ENCODE measurements around the gene MPHOSPH8.

Gene MPHOSPH8

GRCh38 chr13:19607523-19608078 is 25.9 kb upstream of the MPHOSPH8 start:
- TF ChIP-seq, protein P1, sequence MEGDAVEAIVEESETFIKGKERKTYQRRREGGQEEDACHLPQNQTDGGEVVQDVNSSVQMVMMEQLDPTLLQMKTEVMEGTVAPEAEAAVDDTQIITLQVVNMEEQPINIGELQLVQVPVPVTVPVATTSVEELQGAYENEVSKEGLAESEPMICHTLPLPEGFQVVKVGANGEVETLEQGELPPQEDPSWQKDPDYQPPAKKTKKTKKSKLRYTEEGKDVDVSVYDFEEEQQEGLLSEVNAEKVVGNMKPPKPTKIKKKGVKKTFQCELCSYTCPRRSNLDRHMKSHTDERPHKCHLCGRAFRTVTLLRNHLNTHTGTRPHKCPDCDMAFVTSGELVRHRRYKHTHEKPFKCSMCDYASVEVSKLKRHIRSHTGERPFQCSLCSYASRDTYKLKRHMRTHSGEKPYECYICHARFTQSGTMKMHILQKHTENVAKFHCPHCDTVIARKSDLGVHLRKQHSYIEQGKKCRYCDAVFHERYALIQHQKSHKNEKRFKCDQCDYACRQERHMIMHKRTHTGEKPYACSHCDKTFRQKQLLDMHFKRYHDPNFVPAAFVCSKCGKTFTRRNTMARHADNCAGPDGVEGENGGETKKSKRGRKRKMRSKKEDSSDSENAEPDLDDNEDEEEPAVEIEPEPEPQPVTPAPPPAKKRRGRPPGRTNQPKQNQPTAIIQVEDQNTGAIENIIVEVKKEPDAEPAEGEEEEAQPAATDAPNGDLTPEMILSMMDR (IDR thresholded peaks at IDR 0.05; ENCODE audit: insufficient read depth, low read length, poor library complexity, severe bottlenecking): no peak
- DNase-seq (ENCODE audit: extremely low read depth, insufficient read length): no peak
- Histone ChIP-seq H3K36me3 (ENCODE audit: control insufficient read depth, insufficient read depth, low read length) (no peaks in the 10 kb centered on the region; the same call in 1 of the 2 replicates), H3K4me3 (replicated peaks; ENCODE audit: low read depth, low read length) (no peak overlapping the region), H3K27me3 (replicated peaks; ENCODE audit: control insufficient read depth, insufficient read depth, low read length) (no peaks in the 10 kb centered on the region)

DNA sequence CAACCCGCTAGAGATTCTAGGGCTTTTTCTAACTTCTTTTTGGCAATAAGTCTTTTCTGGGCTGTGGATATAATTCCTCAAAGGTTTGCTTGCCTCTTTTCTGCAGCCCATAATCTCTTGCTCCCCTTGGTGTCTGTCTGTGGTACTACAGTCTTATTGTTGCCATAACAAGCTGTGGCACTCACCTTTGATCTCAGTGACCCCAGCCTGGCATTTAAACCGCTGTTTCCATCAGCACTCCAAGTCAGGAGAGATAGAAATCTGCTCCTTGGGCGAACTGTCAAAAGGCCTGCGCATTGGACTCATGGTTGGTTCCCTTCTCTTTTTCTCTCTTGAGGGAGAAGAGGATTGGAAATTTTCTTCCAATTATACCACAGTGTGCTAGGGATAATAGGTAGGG is 14.5 kb upstream of the MPHOSPH8 start:
- H3K36me3 ChIP-seq (ENCODE audit: control insufficient read depth, insufficient read depth, low read length): no peaks in the 10 kb centered on the region
- no peak for DNase-seq (ENCODE audit: extremely low read depth, insufficient read length)
- H3K27me3 ChIP-seq (replicated peaks; ENCODE audit: control insufficient read depth, insufficient read depth, low read length): no peaks in the 10 kb centered on the region
- H3K4me3 ChIP-seq (replicated peaks; ENCODE audit: low read depth, low read length): no peak overlapping the region
- TF ChIP-seq, protein P1 (IDR thresholded peaks at IDR 0.05; ENCODE audit: insufficient read depth, low read length, poor library complexity, severe bottlenecking): peak; percentile 60

- Histone ChIP-seq H3K36me3 (ENCODE audit: control insufficient read depth, insufficient read depth, low read length) (no peaks in the 10 kb centered on the region), H3K27me3 (replicated peaks; ENCODE audit: control insufficient read depth, insufficient read depth, low read length) (no peaks in the 10 kb centered on the region), H3K4me3 (replicated peaks; ENCODE audit: low read depth, low read length) (no peak overlapping the region)
- DNase-seq (ENCODE audit: extremely low read depth, insufficient read length): no peak
- TF ChIP-seq, protein P1 (IDR thresholded peaks at IDR 0.05; ENCODE audit: insufficient read depth, low read length, poor library complexity, severe bottlenecking): no peak
Measured at GRCh38 chr13:19622193-19622592, 11.3 kb upstream of the MPHOSPH8 start.

- Histone ChIP-seq H3K36me3 (ENCODE audit: control insufficient read depth, insufficient read depth, low read length) (no peaks in the 10 kb centered on the region), H3K27me3 (replicated peaks; ENCODE audit: control insufficient read depth, insufficient read depth, low read length) (no peaks in the 10 kb centered on the region), H3K4me3 (replicated peaks; ENCODE audit: low read depth, low read length) (no peak overlapping the region)
- DNase-seq (ENCODE audit: extremely low read depth, insufficient read length): no peak
- TF ChIP-seq, protein P1 (IDR thresholded peaks at IDR 0.05; ENCODE audit: insufficient read depth, low read length, poor library complexity, severe bottlenecking): no peak
Measured at GRCh38 chr13:19624265-19624664, 9.2 kb upstream of the MPHOSPH8 start.

DNA sequence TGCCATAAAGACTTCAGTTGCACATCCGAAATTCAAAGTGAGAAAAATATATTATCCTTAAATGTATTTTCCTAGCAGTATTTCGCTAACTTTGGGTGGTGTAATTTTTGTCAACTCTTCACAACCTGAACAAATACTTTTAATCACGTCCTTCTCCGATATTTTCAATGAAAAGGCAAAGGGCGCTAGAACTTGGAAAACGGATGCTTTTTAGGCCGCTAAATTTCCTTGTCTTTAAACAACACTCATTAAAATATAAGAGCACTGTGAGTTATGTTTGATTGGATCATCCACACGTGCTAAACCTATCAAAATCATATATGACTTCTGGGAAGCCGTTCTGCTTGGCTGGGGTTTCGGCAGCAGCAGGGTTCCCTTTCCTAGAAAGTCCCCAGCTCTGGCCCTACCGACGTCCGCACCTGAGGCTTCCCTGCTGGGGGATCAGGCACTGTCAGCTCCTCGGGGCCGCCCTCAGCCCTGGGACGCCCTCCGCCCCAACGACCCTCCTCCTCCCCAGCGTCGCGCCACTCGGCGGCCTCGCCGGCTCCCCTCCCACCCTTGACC is 462 bp upstream of the MPHOSPH8 start:
- no peak for DNase-seq (ENCODE audit: extremely low read depth, insufficient read length)

More for the DNA sequence above, 462 bp upstream of the MPHOSPH8 start:
- no peaks in the 10 kb centered on the region for H3K36me3 ChIP-seq (ENCODE audit: control insufficient read depth, insufficient read depth, low read length)
- TF ChIP-seq, protein P1 (IDR thresholded peaks at IDR 0.05; ENCODE audit: insufficient read depth, low read length, poor library complexity, severe bottlenecking): no peak
- no peaks in the 10 kb centered on the region for H3K27me3 ChIP-seq (replicated peaks; ENCODE audit: control insufficient read depth, insufficient read depth, low read length)
- peak overlapping the region; percentile 86 for H3K4me3 ChIP-seq (replicated peaks; ENCODE audit: low read depth, low read length)

All from GM06990 (cell line).